SU-DHL-6 (cell line): ENCODE results near the gene GPR55.

Experiments
- H2AFZ ChIP-seq: fragments of 200-600 bp; sonication (generic); 2 replicates; pipeline ENCODE4 v1.6.1; 2014; ENCODE audit warnings: low read depth, mild to moderate bottlenecking, moderate library complexity, mixed read lengths, antibody characterized with exemption, low read length; ENCODE audit not compliant: severe bottlenecking
- H3F3A ChIP-seq: fragments of 200-600 bp; shearing (Covaris generic); 2 replicates; pipeline ENCODE4 v1.6.0; 2016; ENCODE audit warnings: antibody characterized with exemption, mild to moderate bottlenecking; ENCODE audit not compliant: insufficient read depth
- H3K27ac ChIP-seq: fragments of 200-600 bp; sonication (generic); 2 replicates; pipeline ENCODE4 v1.5.1; 2016; ENCODE audit warnings: low read depth, mild to moderate bottlenecking, low read length, moderate library complexity, mixed read lengths
- H3K27me3 ChIP-seq: fragments of 200-600 bp; sonication (generic), shearing (Covaris generic); 2 replicates; pipeline ENCODE4 v1.6.0; 2014; ENCODE audit warnings: mild to moderate bottlenecking, low read length
- H3K36me3 ChIP-seq: fragments of 200-600 bp; sonication (generic); 2 replicates; pipeline ENCODE4 v1.6.1; 2014; ENCODE audit warnings: mild to moderate bottlenecking, low read length, mixed read lengths
- H3K4me2 ChIP-seq: fragments of 300-600, 200-600 bp; shearing (Covaris generic), sonication (generic); 2 replicates; pipeline ENCODE4 v1.6.0; 2014; ENCODE audit warnings: low read length, low read depth, mild to moderate bottlenecking; ENCODE audit not compliant: poor library complexity, severe bottlenecking
- H3K4me3 ChIP-seq: fragments of 200-600 bp; sonication (generic); 2 replicates; pipeline ENCODE4 v1.5.1; 2014; ENCODE audit warnings: antibody characterized with exemption, low read length, mild to moderate bottlenecking, mixed read lengths; ENCODE audit not compliant: insufficient read depth, poor library complexity, severe bottlenecking
- H3K79me2 ChIP-seq: fragments of 200-600 bp; sonication (generic); 2 replicates; pipeline ENCODE4 v1.6.1; 2014; ENCODE audit warnings: mild to moderate bottlenecking, low read length, moderate library complexity; ENCODE audit not compliant: insufficient read depth
- H3K9ac ChIP-seq: fragments of 200-600 bp; sonication (generic); 2 replicates; pipeline ENCODE4 v1.7.0; 2014; ENCODE audit warnings: mild to moderate bottlenecking, low read length
- H3K9me2 ChIP-seq: fragments of 200-600 bp; sonication (generic); replicated peaks from 2 replicates; pipeline ENCODE4 v1.6.1; 2014; ENCODE audit warnings: low read length; ENCODE audit not compliant: insufficient read depth
- H3K9me3 ChIP-seq: fragments of 200-600 bp; sonication (generic); 2 replicates; pipeline ENCODE4 v1.6.1; 2014; ENCODE audit warnings: low read length, mixed read lengths; ENCODE audit not compliant: insufficient read depth
- H4K20me1 ChIP-seq: fragments of 200-600 bp; sonication (generic); 2 replicates; pipeline ENCODE4 v1.6.1; 2014; ENCODE audit warnings: low read depth, mild to moderate bottlenecking, antibody characterized with exemption, low read length, moderate library complexity, mixed read lengths
- CTCF ChIP-seq: fragments of 200-600 bp; sonication (generic); IDR thresholded peaks from one replicate; pipeline ENCODE4 v1.5.1; 2017; ENCODE audit warnings: antibody characterized with exemption, mild to moderate bottlenecking, low read length, moderate library complexity; ENCODE audit not compliant: insufficient read depth, poor library complexity, severe bottlenecking
- EZH2phosphoT487 ChIP-seq: fragments of 200-600 bp; sonication (generic), shearing (Covaris generic); conservative IDR thresholded peaks from 2 replicates; pipeline ENCODE4 v1.6.1; 2018; ENCODE audit warnings: mild to moderate bottlenecking, antibody characterized with exemption, low read length, moderate library complexity, mixed read lengths

The GPR55 gene

GRCh38 chr2:230872968-230873660 lies 51.9 kb downstream of the GPR55 start:
- no peaks in the 10 kb centered on the region for H3K27me3 ChIP-seq
- H3K79me2 ChIP-seq, result no peaks in the 10 kb centered on the region
- H3K27ac ChIP-seq, result no peak overlapping the region
- no peak overlapping the region for H2AFZ ChIP-seq
- no peaks in the 10 kb centered on the region for H3K36me3 ChIP-seq
- no peak overlapping the region for H3K9ac ChIP-seq
- H3K9me2 ChIP-seq, result no peaks in the 10 kb centered on the region
- no peaks in the 10 kb centered on the region for H4K20me1 ChIP-seq
- no peaks in the 10 kb centered on the region for H3F3A ChIP-seq
- no peak overlapping the region for H3K4me2 ChIP-seq
- H3K9me3 ChIP-seq, result no peaks in the 10 kb centered on the region
- TF ChIP-seq EZH2phosphoT487 (no peak), CTCF (no peak)
- no peak overlapping the region for H3K4me3 ChIP-seq

GRCh38 chr2:230872151-230872967 lies 52.7 kb downstream of the GPR55 start:
- H3K9me2 ChIP-seq, result no peaks in the 10 kb centered on the region
- no peak overlapping the region for H2AFZ ChIP-seq
- no peaks in the 10 kb centered on the region for H3F3A ChIP-seq
- no peak overlapping the region for H3K27ac ChIP-seq
- no peaks in the 10 kb centered on the region for H3K79me2 ChIP-seq
- TF ChIP-seq CTCF (no peak), EZH2phosphoT487 (no peak)
- H3K4me3 ChIP-seq, result no peak overlapping the region
- no peak overlapping the region for H3K9ac ChIP-seq
- no peaks in the 10 kb centered on the region for H3K9me3 ChIP-seq
- no peaks in the 10 kb centered on the region for H3K27me3 ChIP-seq
- no peaks in the 10 kb centered on the region for H4K20me1 ChIP-seq
- no peaks in the 10 kb centered on the region for H3K36me3 ChIP-seq
- H3K4me2 ChIP-seq, result no peak overlapping the region

- Histone ChIP-seq H3K36me3 (no peaks in the 10 kb centered on the region), H2AFZ (no peak overlapping the region), H3K4me3 (no peak overlapping the region), H3K79me2 (no peaks in the 10 kb centered on the region), H3K4me2 (no peak overlapping the region), H3K9me3 (no peaks in the 10 kb centered on the region), H4K20me1 (no peaks in the 10 kb centered on the region), H3K9me2 (no peaks in the 10 kb centered on the region), H3K27ac (no peak overlapping the region), H3K27me3 (no peaks in the 10 kb centered on the region), H3F3A (no peaks in the 10 kb centered on the region), H3K9ac (no peak overlapping the region)
- TF ChIP-seq CTCF (no peak), EZH2phosphoT487 (no peak)
These were observed 53.5 kb downstream of the GPR55 start for GRCh38 chr2:230871361-230872150.
